GM12878 (cell line): ENCODE measurements around the gene PFKL. TPM values are rescaled to one million over a fixed set of nuclear protein-coding genes. Genes with fewer than 3 reads are reported as not detected.

ENCODE experiments used
- ATAC-seq: fragments of 200-7000 bp; cut with Tn5 transposase; 3 replicates; pipeline ENCODE4 v1.9.1; 2020; ENCODE audit warnings: mild to moderate bottlenecking, moderate library complexity
- BruUV-seq: library from RNA; stranded (reverse); fragments of 400-500 nt; replicated peaks from 2 replicates; lab custom pipeline; 2021; lab: Mats Ljungman, UMichigan
- CTCF ChIA-PET: fragments of 300-600 bp; sonication (Branson Sonifier 250); formaldehyde crosslinking; extraction: SDS; loops from one replicate; lab custom pipeline; 2021; ENCODE audit warnings: inconsistent platforms; lab: Yijun Ruan, JAX
- POLR2A ChIA-PET: fragments of 350-600 bp; formaldehyde crosslinking; extraction: SDS; loops from one replicate; lab custom pipeline; 2021; ENCODE audit warnings: inconsistent platforms; lab: Charles Lee
- RAD21 ChIA-PET: fragments of 300-600 bp; sonication (Branson Sonifier 250); formaldehyde crosslinking; loops from one replicate; lab custom pipeline; 2023; ENCODE audit warnings: antibody characterized with exemption; ENCODE audit not compliant: unreplicated experiment; lab: Charles Lee
- SMC1A ChIA-PET: fragments of 300-600 bp; sonication (Branson Sonifier 250); formaldehyde crosslinking; loops from one replicate; lab custom pipeline; 2023; ENCODE audit not compliant: unreplicated experiment, uncharacterized antibody; lab: Charles Lee
- DNase-seq: peaks from one replicate; pipeline ENCODE4 v3.0.0-alpha.2; 2011; ENCODE audit warnings: low read depth, low spot score
- FAIRE-seq: peaks from 3 replicates; lab custom pipeline; 2011; peaks lifted over from hg19 to GRCh38; lab: Jason Lieb, UNC
- H2AFZ ChIP-seq: 2 replicates; pipeline ENCODE4 v1.6.0; 2011; ENCODE audit warnings: low read depth, low read length, control low read depth; ENCODE audit not compliant: control insufficient read depth
- H3K27ac ChIP-seq: 2 replicates; pipeline ENCODE4 v1.5.1; 2011; ENCODE audit warnings: control low read depth; ENCODE audit not compliant: control insufficient read depth, insufficient read depth
- H3K27me3 ChIP-seq, 2 experiments: replicated peaks in 1 of 2; 2 replicates each; pipeline versions ENCODE4 v1.6.0 to v1.6.1; 2011; ENCODE audit warnings: low read length in 1 of 2; ENCODE audit not compliant: control insufficient read depth in 2 of 2, insufficient read depth in 2 of 2
- H3K36me3 ChIP-seq, 2 experiments: 2 replicates each; pipeline ENCODE4 v1.5.1; 2011; ENCODE audit warnings: low read length in 1 of 2; ENCODE audit not compliant: control insufficient read depth in 2 of 2, insufficient read depth in 2 of 2
- H3K4me1 ChIP-seq: 2 replicates; pipeline ENCODE4 v1.6.1; 2011; ENCODE audit warnings: mild to moderate bottlenecking, low read length, moderate library complexity, mixed read lengths; ENCODE audit not compliant: control insufficient read depth, insufficient read depth
- H3K4me2 ChIP-seq: 2 replicates; pipeline ENCODE4 v1.6.0; 2011; ENCODE audit warnings: control low read depth; ENCODE audit not compliant: control insufficient read depth, insufficient read depth
- H3K4me3 ChIP-seq: fragments of 200-600 bp; sonication (generic); 2 replicates; pipeline ENCODE4 v1.5.1; 2016
- H3K79me2 ChIP-seq: 2 replicates; pipeline ENCODE4 v1.6.0; 2011; ENCODE audit warnings: low read length; ENCODE audit not compliant: control insufficient read depth, insufficient read depth
- H3K9ac ChIP-seq: 2 replicates; pipeline ENCODE4 v1.8.0; 2011; ENCODE audit warnings: low read length, control low read depth, mixed read lengths; ENCODE audit not compliant: control insufficient read depth, insufficient read depth
- H3K9me3 ChIP-seq: replicated peaks from 3 replicates; pipeline ENCODE4 v1.5.1; 2011; ENCODE audit warnings: mild to moderate bottlenecking, low read length; ENCODE audit not compliant: control insufficient read depth, insufficient read depth
- H4K20me1 ChIP-seq: 2 replicates; pipeline ENCODE4 v1.6.0; 2011; ENCODE audit not compliant: control insufficient read depth, insufficient read depth
- CREB1 ChIP-seq: IDR thresholded peaks from 2 replicates; pipeline ENCODE4 v1.6.1; 2012; ENCODE audit warnings: low read depth, mild to moderate bottlenecking, inconsistent platforms
- GABPA ChIP-seq: IDR thresholded peaks from 2 replicates; pipeline ENCODE4 v1.6.1; 2014; ENCODE audit warnings: antibody characterized with exemption, low read depth, mild to moderate bottlenecking, inconsistent platforms
- RAD21 ChIP-seq: IDR thresholded peaks from 2 replicates; pipeline ENCODE4 v1.6.1; 2011; ENCODE audit warnings: mild to moderate bottlenecking, low read depth, low read length, moderate library complexity; ENCODE audit not compliant: insufficient read depth
- SMC3 ChIP-seq: IDR thresholded peaks from 2 replicates; pipeline ENCODE4 v1.6.1; 2011; ENCODE audit warnings: low read length, improper control_type of control experiment, borderline replicate concordance
- TCF3 ChIP-seq: IDR thresholded peaks from 2 replicates; pipeline ENCODE4 v1.6.1; 2012; ENCODE audit warnings: low read depth, mild to moderate bottlenecking, low read length, borderline replicate concordance; ENCODE audit not compliant: insufficient read depth
- WGBS: methylation state at CpG from one replicate; pipeline ENCODE4 v1.1.6; 2016; ENCODE audit warnings: low lambda C conversion rate; ENCODE audit not compliant: insufficient replicate concordance, insufficient coverage; ENCODE audit errors: missing lambda C conversion rate; 5-methylcytosine and 5-hydroxymethylcytosine counted together
- in situ Hi-C: fragments of 300-500 bp; cut with MboI; formaldehyde crosslinking; loops from 9 replicates; pipeline ENCODE4 v1.14.3; 2018; ENCODE audit warnings: mixed read lengths
- intact Hi-C: fragments of 100-400 bp; cut with micrococcal nuclease; formaldehyde crosslinking; loops from one replicate; pipeline ENCODE4 v1.14.2; 2022; ENCODE audit not compliant: unreplicated experiment
- polyA plus RNA-seq, 11 experiments: library from polyadenylated mRNA; depleted of rRNA in 4 of 11; unstranded in 6 of 11; stranded (reverse) in 5 of 11; fragments of >200 nt; fragmentation: Nextera tagmentation in 4 of 11; fragmentation: Illumina TruSeq in 1 of 11; extraction: Ambion mirVana in 4 of 11; extraction: Trizol in 1 of 11; gene quantifications; 1 replicate in 1 of 11; 2 replicates in 10 of 11; pipeline versions ENCODE4 v1.2.1 to v1.2.3, GENCODE V29; 2011 to 2016; ENCODE audit warnings: inconsistent platforms in 2 of 11, missing spikeins in 2 of 11, low read depth in 1 of 11
- total RNA-seq, 4 experiments: library from RNA; depleted of rRNA in 3 of 4; stranded (reverse); fragments of >200 nt in 3 of 4; fragmentation: Illumina TruSeq in 1 of 4; extraction: Trizol in 1 of 4; gene quantifications; 2 replicates each; pipeline versions ENCODE4 v1.2.1 to v1.2.3, GENCODE V29; 2013 to 2021
- TF ChIP-seq, protein P1 (sequence below), 3 experiments: IDR thresholded peaks in 2 of 3; conservative IDR thresholded peaks in 1 of 3; 2 replicates each; pipeline ENCODE4 v1.5.1; 2011; ENCODE audit warnings: low read depth in 3 of 3, low read length in 3 of 3, mild to moderate bottlenecking in 3 of 3, control low read depth in 2 of 3, moderate library complexity in 2 of 3, inconsistent platforms in 1 of 3, mixed read lengths in 1 of 3; ENCODE audit not compliant: control insufficient read depth in 2 of 3, insufficient read depth in 1 of 3; ENCODE audit errors: extremely low read depth in 1 of 3

PFKL gene
- total and polyA plus RNA-seq, 10 of the 15 experiments (the other 5 are each of a cell fraction or from before 2014, with no cell fraction given) = 1.2 to 192 (median 112) TPM

DNA sequence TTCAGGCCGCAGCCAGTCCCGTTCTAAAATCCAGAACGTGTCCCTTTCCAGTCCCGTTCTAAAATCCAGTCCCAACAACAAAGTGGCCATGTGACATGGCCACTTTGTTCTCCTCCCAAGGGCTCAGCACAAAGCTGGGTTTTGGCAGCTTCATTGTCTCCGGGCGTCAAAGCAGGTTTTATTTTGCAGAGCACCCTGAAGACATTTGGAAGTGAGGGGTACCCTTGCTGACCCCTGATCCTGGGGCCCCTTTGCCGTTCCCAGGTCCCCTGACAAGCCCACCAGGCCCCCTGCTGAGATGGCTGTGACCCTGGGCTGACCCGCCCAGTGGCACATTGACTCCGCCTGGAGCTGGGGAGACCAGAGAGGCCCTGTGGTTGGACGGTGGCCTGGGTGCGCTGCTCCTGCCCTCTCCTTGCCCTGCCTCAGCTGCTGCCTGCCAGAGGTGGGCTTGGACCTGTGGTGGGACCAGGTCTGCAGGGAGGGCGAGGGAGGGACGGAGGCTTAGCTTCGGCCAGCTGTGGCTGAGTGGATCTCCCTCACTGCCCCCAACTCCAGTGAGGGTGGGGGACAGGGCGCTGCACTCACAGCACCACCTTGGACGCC lies 4.3 kb downstream of the PFKL start:
- FAIRE-seq (no peak), DNase-seq (no peak), ATAC-seq (no peak)
- BruUV-seq = no TSS peak
- in situ Hi-C loops (no loop called here), intact Hi-C loops (no loop called here)
- H2AFZ ChIP-seq = no peak overlapping the region
- CTCF ChIA-PET = interaction anchor here (0.6 to 1.7 kb wide), 11 partner anchors 9 to 489 kb away, joined by 3 to 9 read pairs (median 4); no protein-coding TSS in a partner anchor
- 88% methylated on average over 13 of the region's 16 CpGs for WGBS
- H3K9me3 ChIP-seq = no peaks in the 10 kb centered on the region
- H3K4me2 ChIP-seq = no peak overlapping the region
- H3K36me3 ChIP-seq = peaks cover 0 to 6% of the 10 kb centered on the region in 2 experiments; a peak in 3 of 4 replicates
- TF ChIP-seq TCF3 (no peak), CREB1 (no peak)
- peaks cover 61% of the 10 kb centered on the region for H3K79me2 ChIP-seq
- no peaks in the 10 kb centered on the region; the same call in 1 of the 2 replicates for H4K20me1 ChIP-seq
- POLR2A ChIA-PET = interaction anchor here (0.9 kb wide), 1 partner anchor 35 kb away, joined by 3 read pairs; the partner anchor contains the start of gene CFAP410
- no peaks in the 10 kb centered on the region for H3K27me3 ChIP-seq
- H3K27ac ChIP-seq = no peak overlapping the region
- SMC1A ChIA-PET = interaction anchor here (0.8 to 1.3 kb wide), 4 partner anchors 8 to 34 kb away, joined by 3 read pairs; no protein-coding TSS in a partner anchor
- no peak overlapping the region for H3K4me3 ChIP-seq
- H3K4me1 ChIP-seq = peaks cover 11% of the 10 kb centered on the region
- no peak overlapping the region for H3K9ac ChIP-seq
- RAD21 ChIA-PET = interaction anchor here (0.7 to 2.0 kb wide), 3 partner anchors 8 to 490 kb away, joined by 3 to 9 read pairs (median 4); no protein-coding TSS in a partner anchor

DNA sequence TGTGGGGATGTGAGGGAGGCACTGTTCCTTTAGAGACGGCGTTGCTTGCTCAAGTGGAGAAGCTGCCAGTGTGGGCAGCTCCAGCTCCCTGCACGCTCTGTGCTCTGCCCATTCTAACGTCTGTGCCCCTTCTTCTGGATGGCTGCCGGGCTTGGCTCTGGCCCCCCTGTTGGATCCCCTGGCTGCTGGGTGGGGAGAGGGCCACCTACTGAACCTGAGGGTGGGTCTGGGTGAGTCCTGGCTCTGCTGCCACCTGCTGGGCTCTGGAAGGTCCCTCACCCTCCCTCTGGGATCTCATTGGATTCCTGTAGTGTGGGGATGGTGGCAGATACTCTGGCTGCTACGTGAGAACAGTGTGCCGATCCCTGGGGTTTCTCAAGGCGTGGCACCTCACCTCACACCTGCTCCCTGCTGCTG lies 5.0 kb downstream of the PFKL start:
- no peaks in the 10 kb centered on the region for H3K9me3 ChIP-seq
- ChIA-PET CTCF (interaction anchor here (0.6 to 1.7 kb wide), 9 partner anchors 10 to 41 kb away, joined by 3 to 9 read pairs (median 4); no protein-coding TSS in a partner anchor), RAD21 (interaction anchor here (2.0 kb wide), 1 partner anchor 9 kb away, joined by 9 read pairs; no protein-coding TSS in a partner anchor), POLR2A (no interaction called here), SMC1A (interaction anchor here (0.8 to 1.1 kb wide), 2 partner anchors 9 to 175 kb away, joined by 3 read pairs; no protein-coding TSS in a partner anchor)
- H4K20me1 ChIP-seq = no peaks in the 10 kb centered on the region; the same call in 1 of the 2 replicates
- H3K4me1 ChIP-seq = peaks cover 11% of the 10 kb centered on the region
- intact Hi-C loops (no loop called here), in situ Hi-C loops (no loop called here)
- peaks cover 0 to 9% of the 10 kb centered on the region in 2 experiments; a peak in 3 of 4 replicates for H3K36me3 ChIP-seq
- H3K9ac ChIP-seq = no peak overlapping the region
- no peak overlapping the region for H3K4me2 ChIP-seq
- FAIRE-seq = peak; percentile 81
- H3K27ac ChIP-seq = no peak overlapping the region
- WGBS = 32% methylated on average over 8 of the region's 8 CpGs
- no peak for DNase-seq
- H3K4me3 ChIP-seq = no peak overlapping the region
- peaks cover 54% of the 10 kb centered on the region for H3K79me2 ChIP-seq
- no peak overlapping the region for H2AFZ ChIP-seq
- TF ChIP-seq SMC3 (peak; percentile 57), GABPA (no peak), RAD21 (peak; percentile 52)
- TF ChIP-seq, protein P1, sequence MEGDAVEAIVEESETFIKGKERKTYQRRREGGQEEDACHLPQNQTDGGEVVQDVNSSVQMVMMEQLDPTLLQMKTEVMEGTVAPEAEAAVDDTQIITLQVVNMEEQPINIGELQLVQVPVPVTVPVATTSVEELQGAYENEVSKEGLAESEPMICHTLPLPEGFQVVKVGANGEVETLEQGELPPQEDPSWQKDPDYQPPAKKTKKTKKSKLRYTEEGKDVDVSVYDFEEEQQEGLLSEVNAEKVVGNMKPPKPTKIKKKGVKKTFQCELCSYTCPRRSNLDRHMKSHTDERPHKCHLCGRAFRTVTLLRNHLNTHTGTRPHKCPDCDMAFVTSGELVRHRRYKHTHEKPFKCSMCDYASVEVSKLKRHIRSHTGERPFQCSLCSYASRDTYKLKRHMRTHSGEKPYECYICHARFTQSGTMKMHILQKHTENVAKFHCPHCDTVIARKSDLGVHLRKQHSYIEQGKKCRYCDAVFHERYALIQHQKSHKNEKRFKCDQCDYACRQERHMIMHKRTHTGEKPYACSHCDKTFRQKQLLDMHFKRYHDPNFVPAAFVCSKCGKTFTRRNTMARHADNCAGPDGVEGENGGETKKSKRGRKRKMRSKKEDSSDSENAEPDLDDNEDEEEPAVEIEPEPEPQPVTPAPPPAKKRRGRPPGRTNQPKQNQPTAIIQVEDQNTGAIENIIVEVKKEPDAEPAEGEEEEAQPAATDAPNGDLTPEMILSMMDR (IDR thresholded peaks at IDR 0.05 in 2 of 3, conservative IDR thresholded peaks at IDR 0.05 in 1 of 3; ENCODE audit: control insufficient read depth in 2 of 3, extremely low read depth in 1 of 3, insufficient read depth in 1 of 3, low read depth in 3 of 3, low read length in 3 of 3) = peak; percentile 60 to 67 (median 61); a peak in 5 of 6 replicates
- ATAC-seq = peak; percentile 66
- no TSS peak for BruUV-seq
- no peaks in the 10 kb centered on the region for H3K27me3 ChIP-seq
